Measurements from ENCODE around the gene ADAM11.
A peak's percentile ranks its signal among the peaks of the same experiment; 100 is the strongest.

Gene ADAM11

DNA sequence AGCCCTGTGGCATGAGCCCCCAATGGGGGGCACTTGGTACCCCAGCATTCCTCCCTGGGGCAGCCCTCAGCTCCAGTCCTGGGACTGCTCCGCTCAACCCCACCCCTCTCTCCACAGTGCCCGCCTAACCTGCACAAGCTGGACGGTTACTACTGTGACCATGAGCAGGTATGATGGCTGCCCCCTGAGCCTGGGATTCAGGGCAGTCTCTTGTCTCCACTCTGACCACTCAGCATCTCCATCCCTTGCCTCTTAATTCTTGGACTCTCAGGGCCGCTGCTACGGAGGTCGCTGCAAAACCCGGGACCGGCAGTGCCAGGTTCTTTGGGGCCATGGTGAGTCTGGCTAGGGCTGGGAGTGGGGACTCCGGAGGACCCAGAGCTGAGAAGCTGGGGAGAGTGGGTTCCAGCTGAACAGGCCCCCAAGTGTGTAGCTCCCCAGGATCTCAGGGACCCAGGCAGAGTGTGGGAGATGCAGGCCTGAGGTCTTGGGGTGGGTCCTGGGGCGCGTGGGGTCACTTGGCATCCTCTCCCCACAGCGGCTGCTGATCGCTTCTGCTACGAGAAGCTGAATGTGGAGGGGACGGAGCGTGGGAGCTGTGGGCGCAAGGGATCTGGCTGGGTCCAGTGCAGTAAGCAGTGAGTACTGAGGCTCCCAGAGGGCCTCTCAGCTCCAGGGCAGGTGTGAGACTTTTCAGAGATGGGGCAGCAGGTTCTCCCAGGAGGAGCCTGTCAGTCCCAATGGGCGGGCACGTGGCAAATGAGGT is 18.0 kb downstream of the ADAM11 start:
- peak; percentile 20 for DNase-seq

DNA sequence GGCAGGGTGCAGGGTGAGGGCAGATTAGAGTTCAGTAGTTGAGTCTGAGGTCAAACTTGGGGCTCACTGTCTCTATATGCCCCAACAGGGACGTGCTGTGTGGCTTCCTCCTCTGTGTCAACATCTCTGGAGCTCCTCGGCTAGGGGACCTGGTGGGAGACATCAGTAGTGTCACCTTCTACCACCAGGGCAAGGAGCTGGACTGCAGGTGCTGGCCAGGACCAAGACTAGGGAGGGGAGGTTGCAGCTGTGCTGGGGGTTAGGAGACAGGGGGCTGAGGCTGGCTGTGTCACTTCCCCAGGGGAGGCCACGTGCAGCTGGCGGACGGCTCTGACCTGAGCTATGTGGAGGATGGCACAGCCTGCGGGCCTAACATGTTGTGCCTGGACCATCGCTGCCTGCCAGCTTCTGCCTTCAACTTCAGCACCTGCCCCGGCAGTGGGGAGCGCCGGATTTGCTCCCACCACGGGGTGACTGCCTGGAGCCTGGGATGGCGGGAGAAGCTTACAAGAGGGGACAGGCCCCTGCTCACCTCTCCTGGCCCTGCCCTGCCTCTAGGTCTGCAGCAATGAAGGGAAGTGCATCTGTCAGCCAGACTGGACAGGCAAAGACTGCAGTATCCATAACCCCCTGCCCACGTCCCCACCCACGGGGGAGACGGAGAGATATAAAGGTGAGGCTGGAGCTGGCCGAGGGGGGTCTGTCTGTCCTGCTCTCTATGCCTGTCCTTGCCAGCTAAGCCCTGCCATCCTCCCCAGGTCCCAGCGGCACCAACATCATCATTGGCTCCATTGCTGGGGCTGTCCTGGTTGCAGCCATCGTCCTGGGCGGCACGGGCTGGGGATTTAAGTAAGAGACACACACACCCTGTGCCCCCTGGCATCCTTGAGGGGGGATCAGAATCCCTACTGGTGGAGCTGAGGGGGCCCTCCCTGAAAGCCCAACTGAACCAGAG is 18.9 kb downstream of the ADAM11 start:
- DNase-seq: no peak

DNA sequence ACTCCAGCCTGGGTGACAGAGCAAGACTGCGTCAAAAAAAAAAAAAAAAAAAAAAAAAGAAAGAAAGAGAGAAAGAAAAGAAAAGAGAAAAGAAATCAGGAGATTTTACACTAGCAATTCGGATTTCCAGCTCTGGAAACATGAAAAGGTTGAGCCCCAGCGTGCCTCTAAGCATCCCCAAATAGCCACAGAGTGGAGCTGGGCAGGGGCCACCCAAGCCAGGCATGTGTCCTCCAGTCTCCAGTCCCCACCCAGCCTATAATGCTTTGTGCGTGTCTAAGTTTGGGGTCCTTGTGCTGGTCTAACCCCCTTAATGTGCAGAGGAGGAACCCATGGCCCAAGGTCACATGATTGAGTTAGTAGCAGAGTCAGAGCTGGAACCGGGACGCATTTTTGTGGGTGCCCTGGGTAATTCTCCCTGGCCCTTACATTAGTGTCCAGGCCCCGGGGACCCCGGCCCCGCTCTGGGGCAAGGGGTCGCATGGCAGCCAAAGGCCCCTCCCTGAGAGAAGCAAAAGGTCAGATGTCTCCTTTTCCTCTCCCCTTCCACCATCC is 19.9 kb downstream of the ADAM11 start:
- DNase-seq: no peak

DNA sequence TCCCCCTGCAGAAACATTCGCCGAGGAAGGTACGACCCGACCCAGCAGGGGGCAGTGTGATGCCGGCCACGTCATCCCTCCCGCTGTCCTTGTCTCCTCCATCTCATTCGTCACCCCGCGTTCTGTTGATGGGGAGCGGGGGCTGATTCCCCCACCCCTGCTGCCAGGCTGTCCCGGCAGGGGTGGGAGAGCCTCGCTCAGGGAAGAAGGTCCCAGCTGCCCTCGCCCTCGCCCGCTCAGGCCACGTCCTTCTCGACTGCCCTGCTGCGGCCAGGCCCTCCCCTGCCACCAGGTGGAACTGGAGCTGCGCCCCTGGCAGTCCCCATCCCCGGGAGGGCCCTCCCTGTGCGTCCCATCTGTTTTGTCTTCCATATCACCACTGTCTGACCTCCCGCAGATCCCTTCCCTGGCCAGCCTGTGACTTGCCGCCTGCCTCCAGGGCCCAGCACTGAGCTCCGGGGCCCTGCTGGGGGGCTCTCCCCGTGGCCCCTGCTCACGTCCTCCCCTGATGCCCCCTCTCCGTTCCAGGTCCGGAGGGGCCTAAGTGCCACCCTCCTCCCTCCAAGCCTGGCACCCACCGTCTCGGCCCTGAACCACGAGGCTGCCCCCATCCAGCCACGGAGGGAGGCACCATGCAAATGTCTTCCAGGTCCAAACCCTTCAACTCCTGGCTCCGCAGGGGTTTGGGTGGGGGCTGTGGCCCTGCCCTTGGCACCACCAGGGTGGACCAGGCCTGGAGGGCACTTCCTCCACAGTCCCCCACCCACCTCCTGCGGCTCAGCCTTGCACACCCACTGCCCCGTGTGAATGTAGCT is 20.6 kb downstream of the ADAM11 start:
- DNase-seq: peak; percentile 73

DNA sequence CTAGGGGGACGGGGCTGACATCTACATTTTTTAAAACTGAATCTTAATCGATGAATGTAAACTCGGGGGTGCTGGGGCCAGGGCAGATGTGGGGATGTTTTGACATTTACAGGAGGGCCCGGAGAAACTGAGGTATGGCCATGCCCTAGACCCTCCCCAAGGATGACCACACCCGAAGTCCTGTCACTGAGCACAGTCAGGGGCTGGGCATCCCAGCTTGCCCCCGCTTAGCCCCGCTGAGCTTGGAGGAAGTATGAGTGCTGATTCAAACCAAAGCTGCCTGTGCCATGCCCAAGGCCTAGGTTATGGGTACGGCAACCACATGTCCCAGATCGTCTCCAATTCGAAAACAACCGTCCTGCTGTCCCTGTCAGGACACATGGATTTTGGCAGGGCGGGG is 21.4 kb downstream of the ADAM11 start:
- DNase-seq: no peak

DNA sequence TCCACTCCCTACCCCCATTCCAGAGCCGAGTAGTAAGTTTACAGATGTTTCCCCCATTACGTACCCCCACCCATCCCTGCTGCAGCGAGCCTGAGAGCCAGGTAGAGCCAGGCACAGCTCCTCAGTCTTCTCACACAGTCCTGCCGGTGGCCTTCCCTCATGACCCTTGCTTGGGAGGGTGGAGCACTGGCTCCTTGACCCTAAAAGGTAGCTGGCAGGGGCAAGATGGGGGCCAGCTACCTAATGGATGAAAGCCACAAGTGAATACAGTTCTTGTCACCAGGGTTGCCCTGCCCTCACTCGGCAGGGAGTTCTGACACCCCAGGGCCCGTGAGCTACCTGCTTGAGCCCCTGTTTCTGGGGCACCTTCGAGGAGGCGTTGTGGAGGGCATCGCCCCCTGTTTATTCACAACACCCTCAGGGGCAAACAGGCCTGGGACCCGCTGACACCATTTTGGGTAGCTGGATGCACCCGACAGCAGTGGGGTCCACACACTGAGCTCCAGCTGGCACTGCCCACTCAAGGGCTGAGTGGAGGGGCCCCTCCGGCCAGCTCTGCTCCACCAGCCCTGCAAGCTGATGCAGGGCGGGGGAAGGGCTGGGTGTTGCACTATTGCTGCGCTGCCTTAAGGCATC is 22.2 kb downstream of the ADAM11 start:
- DNase-seq: no peak

DNA sequence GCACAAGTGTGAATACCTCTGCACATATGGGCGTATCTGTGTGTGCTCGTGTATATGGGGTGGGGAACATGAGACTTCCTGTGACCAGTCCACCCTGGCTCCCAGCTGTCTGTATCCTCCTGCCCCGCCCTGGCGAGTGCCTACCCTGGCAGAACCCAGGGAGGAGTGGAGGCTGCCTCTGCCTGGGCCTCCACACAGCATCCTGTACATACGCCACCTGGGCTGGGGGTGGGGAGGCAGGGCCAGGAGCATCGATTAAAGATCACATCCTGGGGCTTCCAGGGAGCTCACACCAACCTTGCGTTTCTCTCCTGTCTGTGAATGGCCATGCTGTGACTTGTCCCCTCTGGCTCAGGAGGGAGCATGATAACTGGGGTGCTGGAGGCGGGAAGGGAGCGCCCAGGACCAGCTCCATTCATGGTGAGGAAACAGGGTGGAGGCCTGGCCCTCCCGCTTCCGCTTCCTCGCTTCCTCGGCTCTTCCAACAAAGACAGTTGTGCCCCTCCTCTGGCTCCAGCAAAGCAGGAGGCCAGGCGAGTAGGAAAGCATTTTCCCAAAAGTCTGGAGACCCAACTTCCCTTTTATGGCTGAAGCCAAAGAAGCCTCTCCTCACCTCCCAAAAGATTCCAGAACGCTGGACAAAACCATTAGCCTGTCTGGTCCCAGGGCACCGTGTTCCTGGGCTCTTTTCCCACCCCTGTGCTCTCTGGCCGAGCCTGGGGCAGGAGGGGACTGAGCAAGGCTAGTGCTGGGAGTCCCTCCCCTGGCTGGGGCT is 22.9 kb downstream of the ADAM11 start:
- DNase-seq: no peak

DNA sequence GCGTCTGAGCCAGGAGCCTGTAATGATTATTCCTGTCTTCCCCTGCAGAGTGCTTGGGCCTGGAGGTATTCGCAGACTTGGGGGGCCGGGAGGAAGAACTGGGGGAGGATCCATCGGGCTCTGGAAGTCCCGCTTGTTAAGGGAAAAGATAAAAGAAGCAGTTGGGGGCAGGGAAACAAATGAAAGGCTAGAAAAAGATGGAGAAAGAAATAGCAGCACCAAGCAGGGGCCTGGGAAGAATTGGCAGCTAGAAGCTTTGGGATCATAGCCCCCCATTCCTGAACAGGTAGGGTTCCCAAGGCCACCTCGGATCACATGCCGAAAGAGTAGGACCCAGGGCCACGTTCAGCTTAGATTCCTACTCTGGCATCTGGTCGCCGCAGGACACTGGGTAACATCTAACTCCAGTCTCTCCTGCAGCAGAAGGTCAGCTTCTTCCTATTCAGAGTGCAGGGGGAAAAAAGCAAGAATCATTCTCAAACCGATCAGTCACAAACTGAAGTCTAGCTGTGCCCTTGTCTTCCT is 23.6 kb downstream of the ADAM11 start:
- DNase-seq: no peak

DNA sequence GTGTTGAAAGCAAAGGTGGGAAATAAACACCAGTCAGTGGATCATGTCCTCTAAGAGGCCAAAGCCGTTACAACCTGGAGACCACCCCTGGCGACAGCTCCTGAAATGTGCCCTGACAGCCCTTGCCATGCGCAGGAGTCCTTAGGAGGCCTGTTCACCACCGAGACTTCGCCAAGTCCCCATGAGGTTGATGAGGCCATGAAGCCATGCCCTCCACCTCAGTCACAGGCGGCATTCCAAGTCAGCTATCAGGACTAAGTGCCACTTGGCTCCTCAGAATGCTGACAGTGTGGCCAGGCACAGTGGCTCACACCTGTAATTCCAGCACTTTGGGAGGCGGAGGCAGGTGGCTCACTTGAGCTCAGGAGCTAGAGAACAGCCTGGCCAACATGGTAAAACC is 27.1 kb downstream of the ADAM11 start:
- no peak for DNase-seq

DNA sequence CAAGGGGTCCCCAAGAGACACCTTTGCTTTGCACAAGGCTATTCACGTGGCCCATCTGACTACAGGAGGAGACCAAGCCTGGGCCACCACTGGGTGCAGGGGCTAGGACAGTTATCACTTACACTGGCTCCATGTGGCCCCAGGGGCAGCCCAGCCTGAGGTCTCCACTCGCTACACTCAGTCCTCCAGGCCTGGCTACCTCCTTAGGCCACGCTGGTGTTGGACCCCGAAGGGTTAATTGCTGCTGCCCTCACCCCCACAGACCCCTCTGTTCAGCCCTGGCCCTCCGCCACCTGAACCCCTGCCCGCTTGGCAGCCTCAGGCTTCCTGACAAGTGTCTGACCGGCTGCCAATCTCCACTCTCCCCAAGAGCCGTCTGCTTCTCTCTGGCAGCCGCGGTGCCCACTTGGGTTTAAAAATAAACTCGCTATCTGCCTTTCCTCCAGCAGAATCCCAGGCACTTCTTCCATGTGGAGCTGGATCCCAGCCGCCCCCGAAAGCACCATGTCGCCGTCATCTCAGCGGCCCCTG is 27.8 kb downstream of the ADAM11 start:
- DNase-seq: no peak

DNA sequence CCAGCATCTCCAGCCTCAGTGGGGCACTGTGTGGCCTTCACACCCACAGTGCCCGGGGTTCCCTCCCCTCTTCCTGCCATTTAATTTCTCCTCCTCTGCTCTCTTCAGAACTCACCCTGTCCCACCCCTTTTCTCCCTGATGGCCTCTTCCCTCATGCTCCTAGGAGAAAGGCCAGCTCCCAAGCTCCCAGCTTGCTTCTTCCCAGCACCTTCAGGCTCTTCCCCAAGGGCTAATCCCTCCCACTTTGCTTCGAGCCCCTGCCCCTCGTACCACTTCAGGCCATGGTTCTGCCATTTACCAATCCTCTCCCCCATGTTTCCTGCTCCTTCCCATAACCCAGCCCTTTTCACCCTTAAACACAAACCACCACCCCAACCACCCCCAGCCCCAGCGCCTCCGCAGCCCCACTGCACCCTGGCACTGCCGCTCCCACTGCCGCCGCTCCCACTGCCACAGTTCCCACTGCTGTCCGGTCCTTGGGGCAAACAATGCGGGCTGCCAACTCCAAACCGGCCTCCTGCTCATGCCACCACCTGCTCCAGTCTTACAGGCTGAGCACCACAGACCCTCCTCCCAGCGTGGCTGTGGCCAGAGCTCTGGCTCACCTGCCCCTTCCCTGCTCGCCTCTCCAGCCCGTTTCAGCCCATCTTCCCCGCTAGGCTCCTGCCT is 28.6 kb downstream of the ADAM11 start:
- DNase-seq: no peak

DNA sequence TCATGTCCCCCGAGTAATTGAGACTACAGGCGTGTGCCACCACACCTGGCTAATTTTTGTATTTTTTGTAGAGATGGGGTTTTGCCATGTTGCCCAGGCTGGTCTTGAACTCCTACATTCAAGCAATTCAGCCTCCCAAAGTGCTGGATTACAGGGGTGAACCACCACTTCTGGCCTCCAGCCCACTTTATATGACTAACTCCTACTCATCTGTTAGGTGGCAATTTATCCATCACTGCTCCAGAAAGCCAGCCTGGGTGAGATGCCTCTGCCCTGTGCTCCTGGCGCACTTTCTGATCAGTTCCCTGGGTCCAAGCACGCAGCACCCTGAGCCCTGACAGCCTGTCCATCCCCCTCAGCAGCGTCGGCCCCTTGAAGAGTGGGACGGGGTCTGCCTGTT is 29.4 kb downstream of the ADAM11 start:
- no peak for DNase-seq

DNA sequence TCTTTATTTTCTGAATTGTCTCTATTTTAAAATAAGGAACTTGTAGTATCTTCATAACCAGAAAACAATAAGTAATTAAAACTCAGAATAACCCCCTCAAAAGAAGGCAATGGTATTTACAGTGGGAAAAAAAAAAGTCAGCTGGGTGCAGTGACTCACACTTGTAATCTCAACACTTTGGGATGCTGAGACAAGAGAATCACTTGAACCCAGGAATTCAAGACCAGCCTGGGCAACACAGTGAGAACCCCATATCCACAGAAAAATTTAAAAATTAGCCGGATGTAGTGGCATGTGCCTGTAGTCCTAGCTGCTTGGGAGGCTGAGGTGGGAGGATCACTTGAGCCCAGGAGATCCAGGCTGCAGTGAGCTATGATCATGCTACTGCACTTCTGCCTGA is 33.5 kb downstream of the ADAM11 start:
- no peak for DNase-seq

DNA sequence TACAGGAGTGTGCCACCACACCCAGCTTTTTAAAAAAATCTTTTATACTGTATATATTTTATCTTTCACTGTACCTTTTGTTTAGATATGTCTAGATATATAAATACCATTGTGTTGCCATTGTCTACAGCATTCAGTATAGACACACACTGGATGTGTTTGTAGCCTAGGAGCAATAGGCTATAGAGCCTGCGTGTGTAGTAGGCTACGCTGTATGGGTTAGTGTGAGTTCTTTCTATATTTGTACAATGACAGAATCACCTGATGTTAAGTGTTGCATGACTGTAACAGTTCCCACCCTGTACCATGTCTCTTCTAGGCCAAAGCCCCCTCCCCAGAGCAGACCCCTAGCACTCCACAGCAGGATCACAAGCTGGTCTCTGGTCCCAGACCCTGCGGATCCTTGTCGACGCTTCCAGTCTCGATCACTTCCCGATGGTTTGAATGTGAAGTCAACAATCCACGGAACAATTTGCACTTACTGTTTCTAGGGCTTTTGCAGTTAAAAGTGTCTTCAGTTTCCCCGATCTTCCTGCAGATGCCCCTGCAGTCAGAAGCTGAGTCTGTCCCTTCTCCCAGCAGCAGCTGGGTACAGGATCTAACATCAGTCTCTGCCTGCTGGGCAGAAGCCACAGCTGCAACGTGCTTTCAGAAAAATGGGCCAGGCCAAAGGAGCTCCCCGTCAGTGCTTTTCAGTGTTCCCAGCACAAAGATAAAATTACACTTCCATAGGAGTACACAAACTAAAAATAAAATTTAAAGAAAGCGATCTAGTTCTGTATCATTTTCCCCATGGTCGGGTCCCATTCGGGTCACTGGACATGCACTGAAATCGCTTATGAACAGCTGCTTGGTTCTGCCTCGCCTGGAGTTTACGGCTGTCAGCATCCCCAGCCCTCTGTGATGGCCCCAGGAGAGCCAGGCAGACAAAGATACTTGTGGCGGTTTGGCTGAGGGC is 35.4 kb downstream of the ADAM11 start:
- no peak for DNase-seq

DNA sequence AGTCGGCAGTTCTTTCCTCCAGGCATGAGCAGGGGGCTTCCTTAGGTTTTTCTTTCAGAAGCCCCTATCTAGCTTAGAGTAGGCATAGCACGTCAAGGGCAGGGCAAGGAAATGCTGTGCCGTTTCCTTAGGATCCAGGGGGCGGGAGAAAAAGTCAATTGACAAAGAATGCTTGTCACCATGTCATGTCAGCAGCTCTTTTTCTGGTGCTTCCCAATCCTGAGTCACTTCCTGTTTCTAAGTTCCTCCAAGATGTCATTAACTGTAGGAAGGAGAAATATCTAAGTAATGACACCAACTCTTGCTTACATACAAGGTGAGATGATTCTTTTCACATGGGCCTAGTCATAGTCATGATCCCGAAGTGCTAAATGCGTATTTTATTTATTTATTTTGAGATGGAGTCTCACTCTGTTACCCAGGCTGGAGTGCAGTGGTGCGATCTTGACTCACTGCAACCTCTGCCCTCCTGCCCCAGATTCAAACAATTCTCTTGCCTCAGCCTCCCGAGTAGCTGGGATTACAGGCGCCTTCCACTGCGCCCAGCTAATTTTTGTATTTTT is 36.1 kb downstream of the ADAM11 start:
- no peak for DNase-seq

DNA sequence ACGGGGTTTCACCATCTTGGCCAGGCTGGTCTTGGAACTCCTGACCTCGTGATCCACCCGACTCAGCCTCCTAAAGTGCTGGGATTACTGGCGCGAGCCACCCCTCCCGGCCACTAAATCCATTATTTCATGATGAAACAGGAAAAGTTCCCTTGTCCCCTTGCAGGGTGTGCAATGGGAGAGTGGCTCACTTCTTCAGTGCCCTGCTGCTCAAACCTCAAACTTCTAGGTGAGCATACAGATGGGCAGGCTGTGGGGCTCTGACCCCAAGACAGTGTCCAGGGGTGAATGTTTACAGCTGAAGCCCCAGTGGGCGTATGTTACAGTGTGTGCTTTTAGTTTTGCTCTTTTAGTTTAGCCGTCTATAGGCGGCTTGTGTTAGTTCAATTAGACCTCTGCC is 36.6 kb downstream of the ADAM11 start:
- no peak for DNase-seq

DNA sequence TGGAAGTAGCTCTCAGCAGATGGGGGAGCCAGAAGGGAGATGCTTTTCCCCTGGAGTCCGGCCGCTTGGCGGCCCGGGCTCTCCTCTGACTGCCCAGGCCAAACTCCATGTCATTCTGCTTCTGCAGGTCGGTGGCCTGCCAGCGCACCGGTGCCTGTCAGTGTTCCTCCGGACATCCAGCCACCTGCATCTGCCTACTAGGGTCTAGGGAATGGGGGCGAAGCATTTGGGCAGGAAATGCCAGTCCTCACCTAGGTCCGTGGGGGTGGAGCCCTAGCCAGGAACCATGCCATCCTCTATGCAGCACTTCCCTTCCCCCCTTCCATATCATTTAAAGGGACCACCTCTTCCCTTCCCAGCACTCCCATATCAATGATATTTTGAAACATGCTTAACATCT is 37.1 kb downstream of the ADAM11 start:
- no peak for DNase-seq

DNA sequence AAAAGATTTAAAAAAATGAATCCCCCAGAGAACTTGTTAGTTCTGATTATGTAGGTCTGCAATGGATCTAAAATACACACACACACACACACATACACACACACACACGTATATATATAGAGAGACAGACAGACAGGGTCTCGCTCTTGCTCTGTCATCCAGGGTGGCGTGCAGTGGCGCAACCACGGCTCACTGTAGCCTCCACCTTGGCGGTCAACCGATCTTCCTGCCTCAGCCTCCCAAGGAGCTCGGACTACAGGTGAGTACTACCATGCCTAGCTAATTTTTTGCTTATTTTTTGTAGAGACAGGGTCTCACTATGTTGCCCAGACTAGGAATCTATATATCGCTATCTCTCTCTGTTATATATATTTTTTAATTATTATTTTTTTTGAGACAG is 37.9 kb downstream of the ADAM11 start:
- DNase-seq: no peak

DNA sequence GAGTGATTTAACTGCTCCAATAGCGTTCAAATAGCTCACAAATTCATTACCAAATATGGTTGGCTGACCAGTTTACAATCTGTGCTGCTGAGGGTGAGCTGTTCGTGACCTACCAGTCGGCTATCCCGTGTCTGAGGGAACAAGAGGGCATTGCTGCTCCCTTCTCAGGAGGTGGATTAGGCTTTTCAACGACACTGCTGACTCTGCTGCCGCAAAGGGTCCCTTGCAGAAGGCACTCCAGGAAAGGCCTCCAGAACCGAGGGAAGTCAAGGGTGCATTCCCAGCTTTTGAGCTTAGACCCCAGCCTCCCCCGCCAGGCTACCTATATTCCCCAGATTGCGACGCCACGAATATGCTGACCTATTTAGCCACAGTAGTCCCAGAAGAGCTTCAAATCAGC is 39.0 kb downstream of the ADAM11 start:
- no peak for DNase-seq

Data from NCI-H1436 (cell line).